Loucy (cell line): Measurements from ENCODE around the gene METRNL.

ENCODE experiments used
- H2AFZ ChIP-seq: fragments of 200-600 bp; sonication (generic); 2 replicates; pipeline ENCODE4 v1.6.0; 2016; ENCODE audit warnings: antibody characterized with exemption, mild to moderate bottlenecking, low read length, moderate library complexity
- H3F3A ChIP-seq: fragments of 200-600 bp; 2 replicates; pipeline ENCODE4 v1.6.0; 2016; ENCODE audit warnings: antibody characterized with exemption, low read depth, mild to moderate bottlenecking
- H3K27me3 ChIP-seq: fragments of 200-600 bp; sonication (generic); 2 replicates; pipeline ENCODE4 v1.6.1; 2014; ENCODE audit warnings: low read length, mild to moderate bottlenecking; ENCODE audit not compliant: insufficient read depth, poor library complexity, severe bottlenecking
- H3K36me3 ChIP-seq: fragments of 200-600 bp; sonication (generic); 2 replicates; pipeline ENCODE4 v1.6.1; 2016; ENCODE audit warnings: low read length; ENCODE audit not compliant: insufficient read depth
- H3K4me1 ChIP-seq: fragments of 200-600 bp; sonication (generic); 2 replicates; pipeline ENCODE4 v1.5.1; 2014; ENCODE audit warnings: low read length, mild to moderate bottlenecking; ENCODE audit not compliant: insufficient read depth, poor library complexity, severe bottlenecking
- H3K4me2 ChIP-seq: fragments of 200-600 bp; sonication (generic); 2 replicates; pipeline ENCODE4 v1.6.0; 2014; ENCODE audit warnings: antibody characterized with exemption, low read length, low read depth, mild to moderate bottlenecking; ENCODE audit not compliant: poor library complexity, severe bottlenecking
- H3K4me3 ChIP-seq: fragments of 200-600 bp; sonication (generic); 2 replicates; pipeline ENCODE4 v1.5.1; 2014; ENCODE audit warnings: low read length, mild to moderate bottlenecking, mixed read lengths; ENCODE audit not compliant: poor library complexity, severe bottlenecking
- H3K79me2 ChIP-seq: fragments of 200-600 bp; sonication (generic); 2 replicates; pipeline ENCODE4 v1.6.1; 2014; ENCODE audit warnings: low read length; ENCODE audit not compliant: insufficient read depth
- H3K9ac ChIP-seq: fragments of 200-600 bp; sonication (generic); 2 replicates; pipeline ENCODE4 v1.6.0; 2014; ENCODE audit warnings: mild to moderate bottlenecking, low read depth, low read length, moderate library complexity; ENCODE audit not compliant: poor library complexity, severe bottlenecking
- H3K9me2 ChIP-seq: fragments of 200-600 bp; sonication (generic); replicated peaks from 2 replicates; pipeline ENCODE4 v1.6.1; 2016; ENCODE audit warnings: low read depth, low read length, mixed read lengths
- H3K9me3 ChIP-seq: fragments of 200-600 bp; sonication (generic); 2 replicates; pipeline ENCODE4 v1.6.1; 2014; ENCODE audit warnings: mild to moderate bottlenecking, antibody characterized with exemption, low read length, low read depth; ENCODE audit not compliant: insufficient read depth
- H4K20me1 ChIP-seq: fragments of 200-600 bp; sonication (generic); 2 replicates; pipeline ENCODE4 v1.6.0; 2014; ENCODE audit warnings: antibody characterized with exemption, low read length, mild to moderate bottlenecking; ENCODE audit not compliant: insufficient read depth, poor library complexity, severe bottlenecking
- EZH2phosphoT487 ChIP-seq: fragments of 200-600 bp; IDR thresholded peaks from 2 replicates; pipeline ENCODE4 v1.6.1; 2018; ENCODE audit warnings: antibody characterized with exemption, mild to moderate bottlenecking, moderate library complexity, borderline replicate concordance
- TF ChIP-seq, protein P1 (sequence below): fragments of 200-600 bp; sonication (generic); conservative IDR thresholded peaks from 2 replicates; pipeline ENCODE4 v1.5.1; 2014; ENCODE audit warnings: mild to moderate bottlenecking, antibody characterized with exemption, low read length

The METRNL gene

DNA sequence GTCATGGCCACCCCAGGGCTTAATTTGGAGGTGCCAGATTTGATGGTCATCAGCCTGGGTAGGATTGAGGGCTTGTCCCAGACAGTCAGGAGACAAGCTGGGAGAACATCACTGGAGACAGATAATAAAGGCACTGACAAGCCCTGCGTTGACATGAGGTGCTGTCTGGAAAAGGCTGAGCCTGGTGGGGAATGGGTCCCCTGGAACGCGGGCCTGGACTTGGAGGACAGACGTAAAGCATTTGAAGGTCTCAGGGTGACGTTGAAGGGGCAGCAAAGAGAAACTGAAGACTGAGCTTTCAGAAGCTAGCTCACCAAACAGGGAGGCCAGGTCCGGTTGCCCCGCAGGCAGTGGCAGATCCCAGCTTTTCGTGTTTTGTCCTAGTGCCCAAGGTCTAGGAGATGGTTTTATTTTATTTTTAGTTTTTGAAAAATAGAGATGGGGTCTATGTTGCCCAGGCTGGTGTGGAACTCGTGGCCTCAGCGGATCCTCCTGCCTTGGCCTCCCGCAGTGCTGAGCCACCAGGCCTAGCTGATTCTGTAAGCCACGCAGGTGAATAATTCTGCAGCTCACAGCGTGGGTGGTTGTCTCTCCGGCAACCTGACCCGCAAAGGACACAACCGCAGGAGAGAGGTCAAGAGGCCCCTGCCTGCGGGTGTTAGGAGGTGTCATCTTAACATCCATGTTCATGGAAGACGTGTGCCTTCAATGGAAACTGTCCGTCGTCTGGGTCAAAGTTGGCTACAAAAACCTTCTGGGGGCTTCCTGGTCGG, 37.6 kb downstream of the METRNL start:
- Histone ChIP-seq H3K36me3 (no peaks in the 10 kb centered on the region), H3K9me2 (no peaks in the 10 kb centered on the region), H3K79me2 (no peaks in the 10 kb centered on the region), H4K20me1 (no peaks in the 10 kb centered on the region), H3K4me1 (peaks cover 16% of the 10 kb centered on the region), H3F3A (no peaks in the 10 kb centered on the region), H3K4me2 (no peak overlapping the region), H3K4me3 (no peak overlapping the region), H3K27me3 (no peaks in the 10 kb centered on the region), H2AFZ (no peak overlapping the region), H3K9ac (no peak overlapping the region), H3K9me3 (no peaks in the 10 kb centered on the region)
- no peak for TF ChIP-seq EZH2phosphoT487
- TF ChIP-seq, protein P1, sequence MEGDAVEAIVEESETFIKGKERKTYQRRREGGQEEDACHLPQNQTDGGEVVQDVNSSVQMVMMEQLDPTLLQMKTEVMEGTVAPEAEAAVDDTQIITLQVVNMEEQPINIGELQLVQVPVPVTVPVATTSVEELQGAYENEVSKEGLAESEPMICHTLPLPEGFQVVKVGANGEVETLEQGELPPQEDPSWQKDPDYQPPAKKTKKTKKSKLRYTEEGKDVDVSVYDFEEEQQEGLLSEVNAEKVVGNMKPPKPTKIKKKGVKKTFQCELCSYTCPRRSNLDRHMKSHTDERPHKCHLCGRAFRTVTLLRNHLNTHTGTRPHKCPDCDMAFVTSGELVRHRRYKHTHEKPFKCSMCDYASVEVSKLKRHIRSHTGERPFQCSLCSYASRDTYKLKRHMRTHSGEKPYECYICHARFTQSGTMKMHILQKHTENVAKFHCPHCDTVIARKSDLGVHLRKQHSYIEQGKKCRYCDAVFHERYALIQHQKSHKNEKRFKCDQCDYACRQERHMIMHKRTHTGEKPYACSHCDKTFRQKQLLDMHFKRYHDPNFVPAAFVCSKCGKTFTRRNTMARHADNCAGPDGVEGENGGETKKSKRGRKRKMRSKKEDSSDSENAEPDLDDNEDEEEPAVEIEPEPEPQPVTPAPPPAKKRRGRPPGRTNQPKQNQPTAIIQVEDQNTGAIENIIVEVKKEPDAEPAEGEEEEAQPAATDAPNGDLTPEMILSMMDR = no peak

DNA sequence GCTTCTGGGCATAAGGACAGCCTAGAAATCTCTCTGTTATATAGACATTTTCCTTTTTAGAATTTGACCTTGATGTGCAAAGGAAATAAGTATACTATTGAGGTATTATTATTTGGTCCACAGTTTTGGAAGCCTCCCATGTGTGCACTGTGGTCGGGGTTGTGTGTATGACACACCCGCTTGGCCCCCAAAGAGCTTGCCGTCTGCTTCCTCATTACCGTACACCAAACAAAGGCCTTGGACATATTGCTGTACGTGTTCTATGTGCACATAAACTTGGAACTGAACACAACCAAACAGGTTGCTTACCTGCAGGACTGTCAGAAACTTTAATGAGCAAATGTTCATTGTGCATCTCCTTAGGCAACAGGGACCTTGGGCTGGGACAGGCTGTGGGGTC, 38.2 kb downstream of the METRNL start:
- no peak overlapping the region for H3K4me3 ChIP-seq

DNA sequence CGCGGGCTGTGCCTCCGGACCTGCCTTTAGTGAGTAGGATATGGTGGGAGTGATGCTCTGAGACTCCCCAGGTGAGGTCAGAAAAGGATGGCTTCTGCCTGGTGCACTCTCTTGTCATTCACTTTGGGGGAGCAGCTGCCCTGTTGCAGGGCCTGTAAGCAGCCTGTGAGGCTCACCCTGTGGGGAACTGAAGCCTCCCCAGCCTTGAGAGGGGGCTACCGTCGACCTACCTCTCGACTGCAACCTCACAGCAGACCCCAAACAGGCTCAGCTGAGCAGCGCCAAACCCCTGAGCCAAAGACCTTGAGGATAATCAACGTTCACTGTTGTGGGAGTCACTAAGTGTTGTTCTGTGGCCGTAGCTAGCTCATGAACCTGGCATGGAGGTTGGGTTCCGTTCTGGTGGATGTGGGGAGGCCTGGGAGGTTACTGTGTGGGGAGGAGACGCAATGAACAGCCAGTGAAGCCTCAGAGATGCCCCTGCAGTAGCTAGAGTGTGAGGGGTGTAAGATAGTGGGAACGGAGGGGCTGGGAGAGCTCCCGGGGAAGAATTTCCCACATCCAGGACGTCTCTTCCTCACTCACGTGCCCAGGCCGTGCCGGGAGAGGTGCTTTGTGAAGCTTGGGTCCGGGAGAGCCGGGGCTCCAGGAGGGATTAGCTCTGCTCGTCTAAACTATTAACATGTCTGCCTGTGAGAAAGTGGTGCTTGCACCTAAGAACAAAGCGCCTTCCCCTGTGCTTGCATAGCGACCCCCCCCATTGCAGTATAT, 38.8 kb downstream of the METRNL start:
- Histone ChIP-seq H3K9me3 (no peaks in the 10 kb centered on the region), H2AFZ (no peak overlapping the region), H3K4me2 (no peak overlapping the region), H3K36me3 (no peaks in the 10 kb centered on the region), H3F3A (no peaks in the 10 kb centered on the region), H3K9ac (no peak overlapping the region), H3K27me3 (no peaks in the 10 kb centered on the region), H4K20me1 (no peaks in the 10 kb centered on the region), H3K4me1 (peaks cover 19% of the 10 kb centered on the region), H3K9me2 (no peaks in the 10 kb centered on the region), H3K4me3 (no peak overlapping the region), H3K79me2 (no peaks in the 10 kb centered on the region)
- TF ChIP-seq, protein P1 = no peak
- TF ChIP-seq EZH2phosphoT487 = no peak

More for the DNA sequence above, 38.2 kb downstream of the METRNL start:
- H3K27me3 ChIP-seq = no peaks in the 10 kb centered on the region
- no peak for TF ChIP-seq EZH2phosphoT487
- TF ChIP-seq, protein P1 = no peak
- no peak overlapping the region for H3K9ac ChIP-seq
- H2AFZ ChIP-seq = no peak overlapping the region
- no peaks in the 10 kb centered on the region for H3K79me2 ChIP-seq
- peaks cover 19% of the 10 kb centered on the region for H3K4me1 ChIP-seq
- no peaks in the 10 kb centered on the region for H3K9me2 ChIP-seq
- no peaks in the 10 kb centered on the region for H3K9me3 ChIP-seq
- no peaks in the 10 kb centered on the region for H3F3A ChIP-seq
- H3K36me3 ChIP-seq = no peaks in the 10 kb centered on the region
- no peak overlapping the region for H3K4me2 ChIP-seq
- no peaks in the 10 kb centered on the region for H4K20me1 ChIP-seq
